ENCODE measurements around the gene NCK2.

DNA sequence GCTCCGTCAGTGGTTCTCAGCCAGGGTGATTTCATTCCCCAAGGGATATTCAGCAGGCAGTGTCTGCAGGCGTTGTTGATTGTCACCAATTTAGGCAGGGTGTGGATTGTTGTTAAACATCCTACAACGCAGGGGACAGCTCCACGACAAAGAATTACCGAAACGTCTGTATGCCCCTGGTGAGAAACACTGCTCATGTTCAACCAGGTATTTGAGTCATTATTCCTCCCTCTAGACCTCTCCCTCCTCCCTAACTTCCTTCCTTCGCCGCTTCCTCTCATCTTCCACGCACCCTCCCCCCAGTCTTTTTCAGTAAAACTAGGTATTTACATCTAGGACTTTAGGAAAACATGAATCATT is 50.8 kb downstream of the NCK2 start:
- TF ChIP-seq YY1 (IDR thresholded peaks at IDR 0.05; ENCODE audit: insufficient read depth, insufficient read length) (no peak), ZNF274 (IDR thresholded peaks at IDR 0.05; ENCODE audit: low read depth, low read length) (no peak)
